Fibroblast of skin of abdomen (primary cell): ENCODE data around the gene AZI2. TPM values are rescaled to one million over a fixed set of nuclear protein-coding genes. Genes with fewer than 3 reads are reported as not detected.
A peak's percentile ranks its signal among the peaks of the same experiment; 100 is the strongest.

ENCODE experiments used
- DNase-seq: peaks from one replicate; pipeline ENCODE4 v3.0.0-alpha.2; 2013
- polyA plus RNA-seq, 2 experiments: library from polyadenylated mRNA; unstranded; fragments of 120-200 nt; gene quantifications; one replicate each; pipeline ENCODE4 v1.2.1, GENCODE V29; 2013; ENCODE audit not compliant: insufficient read length in 2 of 2

The AZI2 gene
- polyA plus RNA-seq (2013, experiment 1 of 2; ENCODE audit: insufficient read length) = 102 TPM
- 93.7 TPM for polyA plus RNA-seq (2013, experiment 2 of 2; ENCODE audit: insufficient read length)

GRCh38 chr3:28348629-28349468 is at the start of gene AZI2, which contains the start of gene ZCWPW2:
TSS of gene AZI2 (minus strand) at chr3:28348824. CDS start at chr3:28340617, 8,207 bp downstream.
TSS of gene ZCWPW2 (plus strand) at chr3:28348721. CDS start at chr3:28413069, 64,348 bp downstream.
- DNase-seq = peak; percentile 97

GRCh38 chr3:28388978-28389377 is 40.4 kb upstream of the AZI2 start:
- DNase-seq = no peak

- DNase-seq = no peak
These were observed 37.4 kb upstream of the AZI2 start for GRCh38 chr3:28386049-28386448.

DNA sequence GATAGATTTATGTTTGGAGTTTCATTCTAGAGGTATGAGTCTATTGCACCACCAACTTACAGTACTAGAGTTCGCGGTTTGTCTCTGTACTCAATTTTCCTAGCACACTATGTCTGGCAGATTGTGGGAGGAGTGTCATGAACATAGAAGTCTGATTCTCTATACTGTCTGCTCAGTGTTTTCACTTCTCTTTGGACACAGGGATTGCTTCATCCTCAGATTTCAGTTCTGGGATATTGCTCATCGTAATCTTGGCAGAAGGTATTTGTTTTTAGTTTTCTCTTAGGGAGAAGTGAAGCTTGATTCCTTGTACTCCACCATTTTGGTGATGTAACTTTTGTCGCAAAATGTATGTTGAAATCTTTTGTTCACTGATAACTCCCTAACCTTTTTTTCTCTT is 27.8 kb upstream of the AZI2 start:
- peak; percentile 76 for DNase-seq

DNA sequence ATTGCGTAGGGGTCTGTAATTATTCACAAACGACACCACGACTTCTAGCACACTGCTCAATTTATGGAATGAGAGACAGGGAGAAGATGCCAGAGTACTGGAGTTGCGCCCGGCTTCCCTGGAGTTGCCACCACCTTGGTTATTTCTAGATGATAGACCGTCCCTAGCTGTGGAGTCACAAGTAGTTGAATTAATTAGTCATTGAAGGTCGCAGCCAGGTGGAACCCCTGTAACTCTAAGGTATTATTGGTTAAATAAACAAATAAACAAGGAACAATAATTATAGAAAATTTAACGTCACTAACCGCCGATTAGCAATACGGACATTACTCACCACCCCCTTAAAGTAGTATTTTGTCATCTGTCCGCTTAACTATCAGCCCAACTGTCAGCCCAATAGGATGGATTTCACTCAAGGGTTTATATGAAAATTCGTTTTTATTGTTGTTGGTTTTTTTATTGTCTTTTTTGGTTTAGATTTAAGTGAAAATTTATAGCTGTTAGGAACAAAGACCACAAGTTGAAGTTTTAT is 911 bp upstream of the AZI2 start:
- no peak for DNase-seq

DNA sequence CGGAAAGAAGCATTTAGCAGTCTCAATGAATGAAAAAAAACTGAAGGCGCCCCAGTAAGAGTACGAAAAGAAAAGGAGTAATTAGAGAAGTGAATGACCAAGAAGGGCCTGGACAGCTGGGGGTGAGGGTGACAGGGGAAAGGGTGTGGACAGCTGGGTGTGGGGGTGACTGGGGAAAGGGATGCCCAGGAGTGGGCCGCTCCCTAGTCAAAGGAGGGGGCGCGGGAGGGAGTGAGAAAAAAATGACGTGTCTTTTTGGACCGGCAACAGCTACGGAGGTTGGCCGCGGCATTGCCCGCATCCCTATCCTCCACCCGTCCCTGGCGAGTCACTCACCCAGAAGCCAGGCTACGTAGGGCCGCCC is 377 bp downstream of the AZI2 start:
- DNase-seq = no peak

- peak; percentile 43 for DNase-seq
These were observed 1.0 kb downstream of the AZI2 start for GRCh38 chr3:28347374-28348264.

DNA sequence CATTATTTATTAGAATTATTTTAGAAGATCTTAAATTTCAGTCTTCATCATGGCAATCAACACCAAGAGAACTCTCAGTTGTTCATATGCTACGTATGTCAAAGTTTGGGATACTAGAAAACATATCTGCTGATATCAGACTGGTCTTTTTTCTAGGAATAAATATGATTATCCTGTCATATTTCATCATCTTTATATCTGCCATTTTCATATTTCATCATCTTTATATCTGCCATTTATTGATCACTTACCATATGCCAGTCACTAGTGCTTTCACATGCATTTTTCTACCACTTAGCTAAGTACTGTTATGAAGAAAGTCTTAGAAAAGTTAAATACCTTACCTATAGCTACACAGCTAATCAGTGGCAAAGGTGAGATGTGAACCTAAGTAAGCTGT is 2.9 kb downstream of the AZI2 start:
- DNase-seq = no peak

DNA sequence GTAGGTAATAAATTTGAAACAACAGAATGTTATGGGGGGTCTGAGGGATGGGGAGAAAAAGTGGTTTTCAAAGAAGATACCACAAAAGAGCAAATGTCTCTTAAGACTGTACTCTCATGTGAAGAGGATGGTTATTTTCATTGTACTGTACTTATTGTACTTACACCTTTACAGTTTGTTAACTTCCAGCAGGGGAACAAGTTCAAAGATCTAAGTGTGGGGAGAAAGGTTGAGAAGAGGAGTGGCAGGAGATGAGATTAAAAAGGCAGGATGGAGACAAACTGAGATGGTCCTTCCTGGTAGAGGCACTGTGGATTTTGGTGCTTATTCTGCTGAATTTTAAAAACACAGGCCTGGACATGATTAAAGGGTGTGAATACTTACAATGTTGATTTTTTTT is 5.5 kb downstream of the AZI2 start:
- DNase-seq = no peak

DNA sequence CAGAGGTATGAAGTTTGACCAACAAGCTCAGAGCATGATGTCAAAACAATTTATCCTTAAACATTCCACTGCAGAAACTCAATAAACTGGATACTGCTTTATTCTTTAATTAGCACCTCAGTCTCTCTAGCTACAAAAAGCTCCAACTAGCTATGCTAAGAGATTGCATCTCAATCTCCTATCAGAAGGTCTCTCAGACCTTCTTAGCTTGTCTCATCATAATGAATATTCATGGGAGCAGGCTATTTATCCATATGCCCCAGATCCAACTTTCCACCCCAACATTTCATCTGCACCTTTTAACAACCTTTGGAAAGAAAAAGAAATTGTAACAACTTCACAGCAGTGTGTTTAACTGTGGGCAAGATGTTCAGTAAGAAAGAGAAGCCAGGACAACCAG is 11.4 kb downstream of the AZI2 start:
- DNase-seq = no peak

- DNase-seq = no peak
These were observed 13.4 kb downstream of the AZI2 start for GRCh38 chr3:28335246-28335645.

DNA sequence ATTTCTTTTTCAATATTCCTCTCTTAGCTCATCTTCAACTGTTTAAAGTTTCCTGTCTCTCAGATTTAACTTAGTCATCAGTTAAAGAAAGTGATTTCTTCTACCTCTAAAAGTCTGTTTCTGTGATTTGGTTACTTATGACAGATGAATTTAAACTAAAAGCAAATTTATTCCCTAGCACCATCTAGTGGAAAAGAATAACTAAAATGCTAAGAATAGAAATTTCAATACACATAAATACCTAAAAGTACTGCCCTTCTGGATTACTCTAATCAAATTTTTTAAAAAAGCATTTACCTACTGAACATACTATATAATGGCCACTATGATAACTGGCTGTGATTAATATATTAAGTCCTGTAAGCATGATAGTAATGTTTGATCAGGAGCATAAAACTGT is 14.1 kb downstream of the AZI2 start:
- DNase-seq = no peak

DNA sequence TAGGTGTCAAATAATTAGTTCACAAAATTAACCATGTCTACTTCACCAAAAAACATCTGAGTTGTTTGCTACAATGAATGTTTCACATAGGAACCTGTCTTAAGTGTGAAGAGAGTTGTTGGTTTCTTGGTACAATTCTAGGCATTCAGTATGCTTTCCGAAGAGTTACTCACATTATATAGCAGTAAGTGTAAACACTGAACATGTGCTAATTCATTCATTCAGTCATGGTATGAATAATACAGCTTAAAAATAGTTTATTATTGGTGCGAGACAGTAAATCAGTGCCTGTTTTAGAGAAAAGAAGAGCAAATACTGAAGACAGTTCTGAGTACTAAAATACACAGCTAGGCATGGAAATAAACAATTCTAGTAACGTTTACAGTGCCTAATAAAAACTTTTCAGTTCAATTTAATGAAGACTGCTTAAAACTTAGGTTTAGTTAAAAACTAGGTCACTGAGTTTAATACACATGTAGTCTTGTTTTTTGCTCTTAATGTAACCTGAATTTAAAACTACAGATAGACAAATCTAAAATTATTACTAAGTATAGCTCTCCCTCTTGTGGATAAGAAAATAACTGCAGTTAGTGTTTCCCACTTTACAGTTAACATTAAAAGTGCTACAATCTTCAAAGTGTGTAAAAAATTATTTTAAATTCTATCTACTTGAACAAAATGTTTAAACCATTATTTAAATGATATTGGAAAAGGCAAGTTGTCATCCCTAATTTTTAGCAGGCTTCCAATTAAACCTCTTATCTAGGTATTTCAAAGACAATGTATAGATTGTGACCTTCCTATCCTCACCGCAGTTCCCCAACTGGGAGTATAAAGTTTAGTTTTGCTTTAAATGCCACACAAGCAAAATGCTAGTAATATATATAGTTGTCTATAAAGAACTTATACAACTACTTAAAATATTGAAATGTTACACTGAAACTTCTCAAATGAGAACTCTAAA is 20.2 kb downstream of the AZI2 start:
- peak; percentile 15 for DNase-seq

GRCh38 chr3:28326458-28326926 is 22.1 kb downstream of the AZI2 start:
- DNase-seq = peak; percentile 4

- DNase-seq = peak; percentile 69
These were observed 26.2 kb downstream of the AZI2 start for GRCh38 chr3:28322464-28322863.

DNA sequence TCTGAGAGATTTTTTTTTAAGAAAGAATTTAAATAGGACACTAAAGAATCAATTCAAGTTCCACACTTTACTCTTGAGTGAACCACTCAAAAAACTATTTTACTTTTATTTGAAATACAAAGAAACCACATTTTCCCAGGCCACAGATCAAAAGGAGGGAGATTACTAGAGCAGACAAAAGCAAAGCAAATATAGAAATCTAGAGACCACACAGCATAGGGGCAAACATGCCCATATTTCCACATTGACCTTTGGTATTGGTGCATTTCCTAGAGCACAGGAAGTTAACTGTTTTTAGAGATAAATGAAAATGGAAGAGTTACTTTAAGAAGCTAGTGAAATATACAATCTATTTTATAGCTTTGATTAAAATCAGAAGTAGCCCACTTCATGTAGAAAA is 27.6 kb downstream of the AZI2 start:
- DNase-seq = no peak

DNA sequence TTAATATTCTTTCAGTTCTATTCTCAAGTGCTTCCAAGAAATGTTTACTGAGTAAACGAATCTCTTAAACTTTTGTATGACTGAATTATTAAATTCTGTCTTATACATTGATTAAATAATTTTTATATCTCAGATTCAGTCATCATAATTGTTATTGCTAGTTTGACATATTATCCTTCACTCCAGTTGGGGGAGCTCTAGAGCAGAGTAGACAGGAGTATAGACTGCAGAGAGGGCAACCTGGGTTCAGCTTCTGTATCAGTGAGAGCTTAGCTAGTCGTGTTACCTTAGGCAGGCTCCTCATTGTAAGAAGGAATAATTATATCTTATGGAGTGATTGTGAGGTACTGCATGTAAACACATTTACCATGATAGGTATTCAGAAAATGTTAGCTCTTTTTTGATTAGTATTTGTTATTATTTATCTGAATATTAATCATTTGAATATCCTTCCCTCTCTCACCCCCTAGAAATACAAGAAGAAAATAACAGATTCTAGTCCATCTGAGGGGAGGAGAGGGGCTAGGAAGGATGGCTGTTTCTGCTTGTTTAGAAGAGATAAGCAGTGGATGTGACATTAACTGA is 31.1 kb downstream of the AZI2 start:
- peak; percentile 25 for DNase-seq

DNA sequence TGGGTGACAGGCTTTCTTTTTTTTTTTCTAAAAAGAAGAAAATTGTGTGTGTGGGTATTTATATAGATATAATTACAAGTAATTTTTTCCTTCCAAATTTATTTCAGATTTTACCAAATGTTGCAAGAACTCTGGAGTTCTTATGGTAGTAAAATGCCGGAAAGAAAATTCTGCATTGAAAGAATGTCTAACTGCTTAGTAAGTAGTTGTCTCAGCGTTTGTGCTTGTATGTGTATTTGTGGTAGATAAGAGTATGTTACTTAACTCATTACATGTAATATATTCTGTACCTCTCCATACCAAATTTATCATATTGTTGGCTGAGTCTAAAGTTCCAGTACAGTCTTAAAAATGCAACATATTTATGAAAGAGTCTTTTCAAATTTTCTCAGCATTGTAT is 32.4 kb downstream of the AZI2 start:
- no peak for DNase-seq

GRCh38 chr3:28315711-28316110 is 32.9 kb downstream of the AZI2 start:
- no peak for DNase-seq

GRCh38 chr3:28308196-28308595 is 40.4 kb downstream of the AZI2 start:
- no peak for DNase-seq

GRCh38 chr3:28301688-28302087 is 46.9 kb downstream of the AZI2 start:
- peak; percentile 14 for DNase-seq
